Ascending aorta (tissue), 2 donors: ENCODE results near the gene AHNAK. TPM values are rescaled to one million over a fixed set of nuclear protein-coding genes. Genes with fewer than 3 reads are reported as not detected.
A peak's percentile ranks its signal among the peaks of the same experiment; 100 is the strongest.
"Not testable (repeated sequence)": the region's sequence is repeated elsewhere in the genome, so short reads cannot be mapped to it uniquely, and the experiment has no call there.

Source experiments
- DNase-seq, 2 donors: peaks; one replicate each; pipeline ENCODE4 v3.0.0-alpha.2; 2019; ENCODE audit warnings: low spot score in 2 of 2
- H3K27ac ChIP-seq, 2 donors: fragments of 200-600 bp; sonication (generic); one replicate each; pipeline ENCODE4 v1.5.1; 2016 to 2017; ENCODE audit warnings: mild to moderate bottlenecking in 1 of 2
- H3K27me3 ChIP-seq: fragments of 200-600 bp; sonication (generic); one replicate; pipeline ENCODE4 v1.5.1; 2017
- H3K36me3 ChIP-seq, 2 donors: fragments of 200-600 bp; sonication (generic); one replicate each; pipeline ENCODE4 v1.5.1; 2016
- H3K4me1 ChIP-seq, 2 donors: fragments of 200-600 bp; sonication (generic); one replicate each; pipeline ENCODE4 v1.5.1; 2016 to 2017; ENCODE audit warnings: mild to moderate bottlenecking in 1 of 2
- H3K4me3 ChIP-seq, 2 donors: fragments of 200-600 bp; sonication (generic); one replicate each; pipeline ENCODE4 v1.5.1; 2016 to 2017; ENCODE audit warnings: mild to moderate bottlenecking in 1 of 2
- H3K9me3 ChIP-seq, 2 donors: fragments of 200-600 bp; sonication (generic); one replicate each; pipeline ENCODE4 v1.5.1; 2016
- CTCF ChIP-seq, 3 experiments: fragments of 200-600 bp in 2 of 3; fragments of 450-650 bp in 1 of 3; sonication (generic) in 2 of 3; IDR thresholded peaks; one replicate each; pipeline ENCODE4 v1.5.1; 2016 to 2019; ENCODE audit warnings: antibody characterized with exemption in 3 of 3, mild to moderate bottlenecking in 1 of 3, moderate library complexity in 1 of 3
- intact Hi-C: fragments of 100-400 bp; cut with DNase I; formaldehyde crosslinking; loops from one replicate; pipeline ENCODE4 v1.15.1; 2023
- total RNA-seq: library from RNA; depleted of rRNA; stranded (reverse); fragments of >200 nt; gene quantifications from one replicate; pipeline ENCODE4 v1.1.0, GENCODE V29; 2016

AHNAK gene
- total RNA-seq, 1 donor from 2014 or later: 718 TPM

GRCh38 chr11:62554387-62555167 lies 8.0 kb upstream of the AHNAK start:
- TF ChIP-seq CTCF (IDR thresholded peaks at IDR 0.05): no peak
- intact Hi-C loops: no loop called here
- no peak for DNase-seq
- Histone ChIP-seq H3K4me3 (no peak overlapping the region), H3K4me1 (peaks cover 39 to 70% of the 10 kb centered on the region in 2 donors), H3K27me3 (no peaks in the 10 kb centered on the region), H3K27ac (peak overlapping the region; percentile 94 to 96), H3K9me3 (no peaks in the 10 kb centered on the region), H3K36me3 (peaks cover 11 to 12% of the 10 kb centered on the region in 2 donors)

GRCh38 chr11:62553839-62554361 lies 7.3 kb upstream of the AHNAK start:
- TF ChIP-seq CTCF (IDR thresholded peaks at IDR 0.05): no peak
- H3K27me3 ChIP-seq: no peaks in the 10 kb centered on the region
- peak overlapping the region; percentile 94 to 96 for H3K27ac ChIP-seq
- DNase-seq: no peak
- H3K4me1 ChIP-seq: peaks cover 39 to 76% of the 10 kb centered on the region in 2 donors
- peak overlapping the region; percentile 40 to 55 for H3K4me3 ChIP-seq
- peaks cover 4 to 6% of the 10 kb centered on the region in 2 donors for H3K36me3 ChIP-seq
- no peaks in the 10 kb centered on the region for H3K9me3 ChIP-seq
- intact Hi-C loops: no loop called here

- Histone ChIP-seq H3K27me3 (no peaks in the 10 kb centered on the region), H3K9me3 (no peaks in the 10 kb centered on the region), H3K36me3 (no peaks in the 10 kb centered on the region), H3K27ac (peak overlapping the region; percentile 94 to 96), H3K4me1 (peaks cover 40 to 82% of the 10 kb centered on the region in 2 donors), H3K4me3 (peak overlapping the region; percentile 40 to 55)
- intact Hi-C loops: no loop called here
- TF ChIP-seq CTCF (IDR thresholded peaks at IDR 0.05): no peak
- peak; percentile 75 to 95 for DNase-seq
Observed at GRCh38 chr11:62553080-62553838, 6.7 kb upstream of the AHNAK start.

GRCh38 chr11:62552485-62553079 lies 6.0 kb upstream of the AHNAK start:
- Histone ChIP-seq H3K4me3 (peak overlapping the region; percentile 40 to 55), H3K9me3 (no peaks in the 10 kb centered on the region), H3K27ac (peak overlapping the region; percentile 94 to 96), H3K27me3 (no peaks in the 10 kb centered on the region), H3K4me1 (peaks cover 41 to 86% of the 10 kb centered on the region in 2 donors), H3K36me3 (no peaks in the 10 kb centered on the region)
- no peak for DNase-seq
- intact Hi-C loops: no loop called here
- no peak for TF ChIP-seq CTCF (IDR thresholded peaks at IDR 0.05)

- peak overlapping the region; percentile 94 to 96 for H3K27ac ChIP-seq
- H3K4me3 ChIP-seq, H3K27me3 ChIP-seq, H3K36me3 ChIP-seq, H3K9me3 ChIP-seq, DNase-seq, intact Hi-C loops: not testable (repeated sequence)
- H3K4me1 ChIP-seq: peaks cover 28 to 69% of the 10 kb centered on the region in 2 donors
Observed at GRCh38 chr11:62550478-62550877, 3.9 kb upstream of the AHNAK start.
